Endothelial cell of umbilical vein (primary cell): Measurements from ENCODE around the gene MRPL27. TPM values are rescaled to one million over a fixed set of nuclear protein-coding genes. Genes with fewer than 3 reads are reported as not detected.
"Not testable (repeated sequence)": the region's sequence is repeated elsewhere in the genome, so short reads cannot be mapped to it uniquely, and the experiment has no call there.

Experiments
- BruUV-seq: library from RNA; stranded (reverse); fragments of 400-500 nt; replicated peaks from 2 replicates; lab custom pipeline; 2021; lab: Mats Ljungman, UMichigan
- CTCF ChIA-PET: fragments of 300-600, 350-600 bp; sonication (Branson Sonifier 250); formaldehyde crosslinking; loops from one replicate; lab custom pipeline; 2021; ENCODE audit warnings: antibody characterized with exemption, inconsistent platforms; lab: Charles Lee
- POLR2A ChIA-PET: fragments of 300-600, 350-600 bp; sonication (Branson Sonifier 250); formaldehyde crosslinking; loops from one replicate; lab custom pipeline; 2021; ENCODE audit warnings: antibody characterized with exemption, inconsistent platforms; lab: Charles Lee
- DNase-seq: peaks from one replicate; pipeline ENCODE4 v3.0.0-alpha.2; 2011; ENCODE audit warnings: low read depth, low spot score
- FAIRE-seq: peaks from 2 replicates; lab custom pipeline; 2011; peaks lifted over from hg19 to GRCh38; lab: Jason Lieb, UNC
- H2AFZ ChIP-seq: 2 replicates; pipeline ENCODE4 v1.6.0; 2012; ENCODE audit warnings: low read depth, low read length, control low read depth, inconsistent platforms
- H3K27ac ChIP-seq: 2 replicates; pipeline ENCODE4 v1.5.1; 2011; ENCODE audit warnings: low read depth, mild to moderate bottlenecking, control low read depth, low read length, moderate library complexity; ENCODE audit not compliant: insufficient read depth
- H3K27me3 ChIP-seq, 2 experiments: 2 replicates each; pipeline versions ENCODE4 v1.6.0 to v1.6.1; 2011; ENCODE audit warnings: low read length in 2 of 2, mixed read lengths in 1 of 2; ENCODE audit not compliant: control insufficient read depth in 2 of 2, insufficient read depth in 2 of 2
- H3K36me3 ChIP-seq, 2 experiments: 2 replicates in 1 of 2; 3 replicates in 1 of 2; pipeline ENCODE4 v1.5.1; 2011; ENCODE audit warnings: low read length in 2 of 2, mild to moderate bottlenecking in 1 of 2, moderate library complexity in 1 of 2; ENCODE audit not compliant: control insufficient read depth in 2 of 2, insufficient read depth in 2 of 2; ENCODE audit errors: extremely low read depth in 1 of 2
- H3K4me1 ChIP-seq: 3 replicates; pipeline ENCODE4 v1.5.1; 2011; ENCODE audit warnings: mild to moderate bottlenecking, low read length; ENCODE audit not compliant: control insufficient read depth, insufficient read depth; ENCODE audit errors: extremely low read depth
- H3K4me2 ChIP-seq: 2 replicates; pipeline ENCODE4 v1.6.1; 2011; ENCODE audit warnings: low read length, control low read depth, mixed read lengths; ENCODE audit not compliant: insufficient read depth
- H3K4me3 ChIP-seq, 3 experiments: fragments of 200-600 bp in 1 of 3; sonication (generic), shearing (Covaris generic) in 1 of 3; replicated peaks in 1 of 3; 2 replicates each; pipeline ENCODE4 v1.5.1; 2011 to 2016; ENCODE audit warnings: control low read depth in 3 of 3, low read length in 3 of 3, mild to moderate bottlenecking in 2 of 3, inconsistent platforms in 1 of 3, low read depth in 1 of 3, moderate library complexity in 1 of 3; ENCODE audit not compliant: insufficient read depth in 1 of 3
- H3K79me2 ChIP-seq: 2 replicates; pipeline ENCODE4 v1.6.0; 2012; ENCODE audit warnings: low read length, inconsistent platforms; ENCODE audit not compliant: control insufficient read depth, insufficient read depth
- H3K9ac ChIP-seq: replicated peaks from 2 replicates; pipeline ENCODE3; 2011; ENCODE audit warnings: low read length, control low read depth; ENCODE audit not compliant: insufficient read depth; ENCODE audit errors: extremely low read depth
- H3K9me1 ChIP-seq: replicated peaks from 3 replicates; pipeline ENCODE4 v1.6.0; 2011; ENCODE audit warnings: mild to moderate bottlenecking, low read length; ENCODE audit not compliant: control insufficient read depth, insufficient read depth; ENCODE audit errors: extremely low read depth
- H3K9me3 ChIP-seq: replicated peaks from 2 replicates; pipeline ENCODE4 v1.5.1; 2012; ENCODE audit warnings: low read length, inconsistent platforms; ENCODE audit not compliant: control insufficient read depth, insufficient read depth
- H4K20me1 ChIP-seq: replicated peaks from 2 replicates; pipeline ENCODE3; 2011; ENCODE audit warnings: mild to moderate bottlenecking, low read length; ENCODE audit not compliant: control insufficient read depth, insufficient read depth; ENCODE audit errors: extremely low read depth
- CTCF ChIP-seq, 2 donors: IDR thresholded peaks; 1 replicate in 1 of 2; 2 replicates in 1 of 2; pipeline ENCODE4 v1.5.1; 2011; ENCODE audit warnings: low read length in 2 of 2, mild to moderate bottlenecking in 2 of 2, moderate library complexity in 2 of 2, control low read depth in 1 of 2, inconsistent platforms in 1 of 2, low read depth in 1 of 2; ENCODE audit not compliant: insufficient read depth in 1 of 2; ENCODE audit errors: extremely low read depth in 1 of 2
- EZH2 ChIP-seq: IDR thresholded peaks from 2 replicates; pipeline ENCODE4 v1.6.1; 2012; ENCODE audit warnings: borderline replicate concordance, low read depth, mild to moderate bottlenecking, moderate library complexity, low read length, inconsistent platforms; ENCODE audit not compliant: severe bottlenecking
- FOS ChIP-seq: IDR thresholded peaks from 2 replicates; pipeline ENCODE4 v1.6.1; 2011; ENCODE audit warnings: mild to moderate bottlenecking, low read length, moderate library complexity, borderline replicate concordance; ENCODE audit not compliant: insufficient read depth
- GATA2 ChIP-seq: IDR thresholded peaks from 2 replicates; pipeline ENCODE4 v1.7.0; 2011; ENCODE audit warnings: low read depth, mild to moderate bottlenecking, moderate library complexity, mixed read lengths, low read length; ENCODE audit not compliant: insufficient read length, insufficient read depth
- JUN ChIP-seq: IDR thresholded peaks from 2 replicates; pipeline ENCODE4 v1.6.1; 2011; ENCODE audit warnings: borderline replicate concordance, low read depth; ENCODE audit not compliant: insufficient read length, insufficient read depth
- MYC ChIP-seq: IDR thresholded peaks from one replicate; pipeline ENCODE4 v1.6.1; 2011; ENCODE audit warnings: mild to moderate bottlenecking, low read depth, low read length
- POLR2A ChIP-seq: IDR thresholded peaks from 2 replicates; pipeline ENCODE4 v1.6.1; 2012; ENCODE audit warnings: low read depth, mild to moderate bottlenecking, control low read depth, low read length
- POLR2AphosphoS5 ChIP-seq: IDR thresholded peaks from 2 replicates; pipeline ENCODE4 v1.6.1; 2012; ENCODE audit warnings: low read depth, mild to moderate bottlenecking, control low read depth, low read length, moderate library complexity; ENCODE audit not compliant: insufficient read depth
- dilution Hi-C: fragments of 300-500 bp; cut with MboI; formaldehyde crosslinking; loops from one replicate; pipeline ENCODE4 v1.15.0; 2019; ENCODE audit warnings: low sequenced_read_pairs; ENCODE audit not compliant: extremely low pct_ligation_motif_present
- intact Hi-C: fragments of 100-400 bp; cut with micrococcal nuclease; formaldehyde crosslinking; loops from one replicate; pipeline ENCODE4 v1.10.0; 2022
- polyA plus RNA-seq, 4 experiments: library from polyadenylated mRNA; depleted of rRNA in 3 of 4; stranded (reverse) in 3 of 4; unstranded in 1 of 4; fragments of >200 nt; gene quantifications; 2 replicates each; pipeline versions ENCODE4 v1.2.1 to v1.2.3, GENCODE V29; 2011 to 2012; ENCODE audit warnings: missing spikeins in 1 of 4
- total RNA-seq: library from RNA; stranded (reverse); gene quantifications from 2 replicates; pipeline ENCODE4 v1.2.3, GENCODE V29; 2021
- TF ChIP-seq, protein P1 (sequence below): IDR thresholded peaks from 2 replicates; pipeline ENCODE4 v1.6.1; 2011; ENCODE audit not compliant: insufficient read depth, insufficient read length

The MRPL27 gene
- total and polyA plus RNA-seq, 2 donors (not counting 3 experiments of a cell fraction or from before 2014, with no cell fraction given) = 76.2 to 158 TPM

DNA sequence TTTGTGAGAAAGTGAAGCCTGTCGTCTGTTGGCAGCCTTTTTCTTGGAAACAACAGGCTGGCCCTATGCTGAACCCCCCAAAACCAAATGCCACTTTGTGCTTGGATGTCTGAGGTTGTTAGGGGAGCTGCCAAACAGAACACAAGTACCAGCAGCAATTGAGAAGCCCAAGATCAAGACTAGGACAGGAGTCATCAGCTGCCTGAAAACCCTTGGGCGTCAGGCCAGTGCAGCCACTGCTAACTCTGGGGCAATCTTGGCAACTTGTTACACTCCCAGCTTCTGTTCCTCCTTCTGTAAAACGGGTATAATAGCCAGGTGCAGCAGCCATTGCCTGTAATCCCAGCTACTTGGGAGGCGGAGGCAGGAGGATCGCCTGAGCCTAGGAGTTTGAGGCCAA, 33.6 kb upstream of the MRPL27 start:
- Histone ChIP-seq H3K4me3 (no peak overlapping the region), H3K4me1 (no peaks in the 10 kb centered on the region), H3K27ac (no peak overlapping the region), H3K9me3 (no peaks in the 10 kb centered on the region), H3K4me2 (no peak overlapping the region), H3K79me2 (no peaks in the 10 kb centered on the region), H3K9ac (no peak overlapping the region), H3K27me3 (peaks cover 12 to 15% of the 10 kb centered on the region in 2 experiments), H2AFZ (no peak overlapping the region), H4K20me1 (no peaks in the 10 kb centered on the region), H3K9me1 (no peaks in the 10 kb centered on the region), H3K36me3 (no peaks in the 10 kb centered on the region)
- dilution Hi-C loops (no loop called here), intact Hi-C loops (no loop called here)
- POLR2A ChIA-PET = no interaction called here
- FAIRE-seq = no peak
- no peak for DNase-seq
- TF ChIP-seq FOS (no peak), POLR2AphosphoS5 (no peak), CTCF (IDR thresholded peaks at IDR 0.05; ENCODE audit: extremely low read depth in 1 of 2, insufficient read depth in 1 of 2, low read depth in 1 of 2, low read length in 2 of 2) (no peak), EZH2 (no peak), GATA2 (no peak), JUN (no peak), POLR2A (no peak), MYC (no peak)
- TF ChIP-seq, protein P1, sequence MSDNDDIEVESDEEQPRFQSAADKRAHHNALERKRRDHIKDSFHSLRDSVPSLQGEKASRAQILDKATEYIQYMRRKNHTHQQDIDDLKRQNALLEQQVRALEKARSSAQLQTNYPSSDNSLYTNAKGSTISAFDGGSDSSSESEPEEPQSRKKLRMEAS = no peak
- CTCF ChIA-PET = interaction anchor here (1.0 to 4.5 kb wide), 2 partner anchors 9 to 15 kb away, joined by 3 to 25 read pairs; partner anchors contain the start of gene LRRC59
- no TSS peak for BruUV-seq

- H3K4me3 ChIP-seq, dilution Hi-C loops, H3K27ac ChIP-seq, H3K79me2 ChIP-seq, H4K20me1 ChIP-seq, intact Hi-C loops, H2AFZ ChIP-seq, H3K4me1 ChIP-seq, H3K9ac ChIP-seq, POLR2A ChIA-PET, H3K9me3 ChIP-seq, H3K36me3 ChIP-seq, FAIRE-seq, H3K9me1 ChIP-seq, BruUV-seq, DNase-seq, H3K4me2 ChIP-seq: not testable (repeated sequence)
- CTCF ChIA-PET = interaction anchor here (4.5 kb wide), 1 partner anchor 8 kb away, joined by 25 read pairs; the partner anchor contains the start of gene LRRC59
- peaks cover 11 to 13% of the 10 kb centered on the region in 2 experiments for H3K27me3 ChIP-seq
Measured at GRCh38 chr17:50405351-50405750, 32.4 kb upstream of the MRPL27 start.

DNA sequence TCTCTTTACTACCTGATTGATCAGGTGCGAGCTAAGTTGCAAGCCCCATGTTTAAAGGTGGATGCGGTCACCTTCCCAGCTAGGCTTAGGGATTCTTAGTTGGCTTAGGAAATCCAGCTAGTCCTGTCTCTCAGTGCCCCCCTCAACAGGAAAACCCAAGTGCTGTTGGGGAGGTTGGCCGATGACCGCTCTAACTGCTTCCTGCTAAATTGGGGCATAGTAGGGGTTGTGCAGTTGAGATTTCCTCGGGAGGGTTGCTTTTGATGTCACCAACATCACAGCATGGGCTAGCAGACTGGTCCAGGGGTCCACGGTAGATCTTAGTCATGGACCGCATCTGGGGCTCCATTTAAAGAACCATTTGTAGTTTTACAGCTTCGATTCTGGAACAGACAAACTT, 26.6 kb upstream of the MRPL27 start:
- CTCF ChIA-PET = interaction anchor here (1.4 to 4.6 kb wide), 2 partner anchors 22 to 80 kb away, joined by 7 to 44 read pairs; partner anchors contain the start of gene RSAD1
- FAIRE-seq, H3K27ac ChIP-seq, H3K27me3 ChIP-seq, BruUV-seq, POLR2A ChIA-PET, H3K9me3 ChIP-seq, H3K4me3 ChIP-seq, H2AFZ ChIP-seq, intact Hi-C loops, H3K36me3 ChIP-seq, H3K4me2 ChIP-seq, H3K9ac ChIP-seq, DNase-seq, H3K9me1 ChIP-seq, dilution Hi-C loops, H4K20me1 ChIP-seq: not testable (repeated sequence)
- Histone ChIP-seq H3K4me1 (peaks cover 19% of the 10 kb centered on the region), H3K79me2 (peaks cover 27% of the 10 kb centered on the region)
